HCT116 (cell line): ENCODE results near the gene DDX6. TPM values are rescaled to one million over a fixed set of nuclear protein-coding genes. Genes with fewer than 3 reads are reported as not detected.

Experiments
- ATAC-seq: fragments of 200-7000 bp; cut with Tn5 transposase; 2 replicates; pipeline ENCODE4 v1.9.1; 2020; ENCODE audit warnings: mild to moderate bottlenecking, moderate library complexity
- BruUV-seq: library from RNA; stranded (reverse); fragments of 400-500 nt; replicated peaks from 2 replicates; lab custom pipeline; 2021; lab: Mats Ljungman, UMichigan
- CTCF ChIA-PET: fragments of 300-600 bp; sonication (Branson Sonifier 250); formaldehyde crosslinking; loops from one replicate; lab custom pipeline; 2021; ENCODE audit warnings: antibody characterized with exemption; lab: Charles Lee
- POLR2A ChIA-PET: fragments of 300-600, 350-600 bp; sonication (Branson Sonifier 250); formaldehyde crosslinking; loops from one replicate; lab custom pipeline; 2021; ENCODE audit warnings: antibody characterized with exemption; lab: Charles Lee
- RAD21 ChIA-PET, 2 experiments: fragments of 300-600 bp; sonication (Branson Sonifier 250); formaldehyde crosslinking; loops; one replicate each; lab custom pipeline; 2023; ENCODE audit warnings: low total read pairs in 2 of 2; ENCODE audit not compliant: uncharacterized antibody in 2 of 2, unreplicated experiment in 2 of 2, low non-redundant PET in 1 of 2; lab: Charles Lee
- DNase-seq: peaks from one replicate; pipeline ENCODE4 v3.0.0-alpha.2; 2010; ENCODE audit warnings: low read depth, low spot score
- H2AFZ ChIP-seq: fragments of 200-600 bp; shearing (Covaris generic), sonication (generic); 2 replicates; pipeline ENCODE4 v1.6.1; 2017; ENCODE audit warnings: low read depth, mixed run types, mixed read lengths, antibody characterized with exemption, low read length; ENCODE audit not compliant: poor library complexity, severe bottlenecking
- H3K27ac ChIP-seq: 2 replicates; pipeline ENCODE4 v1.5.1; 2012; ENCODE audit warnings: low read depth, low read length
- H3K27me3 ChIP-seq: fragments of 200-600 bp; sonication (generic); 2 replicates; pipeline ENCODE4 v1.6.1; 2016; ENCODE audit warnings: mixed run types, low read length, mixed read lengths; ENCODE audit not compliant: insufficient read depth
- H3K36me3 ChIP-seq, 2 experiments: fragments of 200-500 bp in 1 of 2; fragments of 200-600 bp in 1 of 2; sonication (Bioruptor generic) in 1 of 2; sonication (generic) in 1 of 2; 2 replicates each; pipeline versions ENCODE4 v1.5.1 to v1.6.1; 2014 to 2016; ENCODE audit warnings: low read length in 2 of 2, inconsistent platforms in 1 of 2, mixed read lengths in 1 of 2, mixed run types in 1 of 2; ENCODE audit not compliant: insufficient read depth in 2 of 2, control insufficient read depth in 1 of 2
- H3K4me1 ChIP-seq, 2 experiments: fragments of 200-600 bp in 1 of 2; sonication (generic) in 1 of 2; 2 replicates each; pipeline versions ENCODE4 v1.5.1 to v1.6.1; 2012 to 2017; ENCODE audit warnings: low read length in 2 of 2, inconsistent platforms in 1 of 2, mild to moderate bottlenecking in 1 of 2, mixed read lengths in 1 of 2, mixed run types in 1 of 2, moderate library complexity in 1 of 2; ENCODE audit not compliant: insufficient read depth in 2 of 2, control insufficient read depth in 1 of 2
- H3K4me2 ChIP-seq: fragments of 200-600 bp; sonication (generic); 2 replicates; pipeline ENCODE4 v1.6.1; 2017; ENCODE audit warnings: mixed run types, low read length, mixed read lengths
- H3K4me3 ChIP-seq, 2 experiments: fragments of 200-600 bp in 1 of 2; sonication (generic) in 1 of 2; replicated peaks in 1 of 2; 2 replicates each; pipeline ENCODE4 v1.5.1; 2011 to 2016; ENCODE audit warnings: low read length in 2 of 2, control low read depth in 1 of 2, low read depth in 1 of 2, mild to moderate bottlenecking in 1 of 2, mixed read lengths in 1 of 2, mixed run types in 1 of 2
- H3K79me2 ChIP-seq: fragments of 200-600 bp; sonication (generic); 2 replicates; pipeline ENCODE4 v1.6.1; 2017; ENCODE audit warnings: mild to moderate bottlenecking, mixed run types, low read length, moderate library complexity, mixed read lengths; ENCODE audit not compliant: insufficient read depth
- H3K9ac ChIP-seq: fragments of 200-600 bp; sonication (generic); 2 replicates; pipeline ENCODE4 v1.6.1; 2016; ENCODE audit warnings: low read length, mixed read lengths
- H3K9me2 ChIP-seq: fragments of 200-600 bp; sonication (generic), shearing (Covaris generic); 2 replicates; pipeline ENCODE4 v1.6.1; 2017; ENCODE audit warnings: mixed run types, mild to moderate bottlenecking, moderate library complexity; ENCODE audit not compliant: insufficient read depth
- H3K9me3 ChIP-seq, 2 experiments: fragments of 200-500 bp in 1 of 2; fragments of 200-600 bp in 1 of 2; sonication (Bioruptor generic) in 1 of 2; sonication (generic) in 1 of 2; 2 replicates each; pipeline ENCODE4 v1.6.1; 2014 to 2017; ENCODE audit warnings: low read length in 2 of 2, mixed read lengths in 2 of 2, inconsistent platforms in 1 of 2, low read depth in 1 of 2, mild to moderate bottlenecking in 1 of 2, mixed run types in 1 of 2, moderate library complexity in 1 of 2; ENCODE audit not compliant: control insufficient read depth in 1 of 2, insufficient read depth in 1 of 2
- H4K20me1 ChIP-seq: fragments of 200-600 bp; sonication (generic), shearing (Covaris generic); 2 replicates; pipeline ENCODE4 v1.6.1; 2017; ENCODE audit warnings: mixed run types, mild to moderate bottlenecking, moderate library complexity; ENCODE audit not compliant: insufficient read depth
- CBX3 ChIP-seq: IDR thresholded peaks from 2 replicates; pipeline ENCODE4 v1.6.1; 2012; ENCODE audit warnings: low read depth
- CEBPB ChIP-seq: IDR thresholded peaks from 2 replicates; pipeline ENCODE4 v1.6.1; 2012; ENCODE audit warnings: low read depth
- CTCF ChIP-seq, 3 experiments: fragments of 200-600 bp in 1 of 3; sonication (generic) in 1 of 3; IDR thresholded peaks in 2 of 3; conservative IDR thresholded peaks in 1 of 3; 2 replicates each; pipeline ENCODE4 v1.5.1; 2012 to 2017; ENCODE audit warnings: low read depth in 2 of 3, low read length in 2 of 3, antibody characterized with exemption in 1 of 3, borderline replicate concordance in 1 of 3, control low read depth in 1 of 3, mild to moderate bottlenecking in 1 of 3, mixed read lengths in 1 of 3, mixed run types in 1 of 3, moderate library complexity in 1 of 3; ENCODE audit not compliant: insufficient read depth in 1 of 3
- EGR1 ChIP-seq: IDR thresholded peaks from 2 replicates; pipeline ENCODE4 v1.6.1; 2012; ENCODE audit warnings: low read depth
- ELF1 ChIP-seq: IDR thresholded peaks from 2 replicates; pipeline ENCODE4 v1.6.1; 2012; ENCODE audit warnings: low read depth, borderline replicate concordance
- EZH2 ChIP-seq: fragments of 200-600 bp; sonication (generic); IDR thresholded peaks from 2 replicates; pipeline ENCODE4 v1.6.1; 2017; ENCODE audit warnings: antibody characterized with exemption, mixed run types
- EZH2phosphoT487 ChIP-seq: fragments of 200-600 bp; IDR thresholded peaks from 2 replicates; pipeline ENCODE4 v1.6.1; 2018; ENCODE audit warnings: antibody characterized with exemption, borderline replicate concordance
- FOSL1 ChIP-seq: IDR thresholded peaks from 2 replicates; pipeline ENCODE4 v1.6.1; 2012; ENCODE audit warnings: low read depth
- JUND ChIP-seq: IDR thresholded peaks from 2 replicates; pipeline ENCODE4 v1.6.1; 2012
- MAX ChIP-seq: IDR thresholded peaks from 2 replicates; pipeline ENCODE4 v1.6.1; 2012
- POLR2A ChIP-seq: IDR thresholded peaks from 2 replicates; pipeline ENCODE4 v1.7.0; 2011; ENCODE audit warnings: borderline replicate concordance; ENCODE audit not compliant: insufficient read depth, insufficient read length; ENCODE audit errors: extremely low read depth
- RAD21 ChIP-seq: IDR thresholded peaks from 2 replicates; pipeline ENCODE4 v1.6.1; 2012; ENCODE audit warnings: low read depth, mild to moderate bottlenecking
- SIN3A ChIP-seq: IDR thresholded peaks from 2 replicates; pipeline ENCODE4 v1.6.1; 2012; ENCODE audit warnings: low read depth
- SP1 ChIP-seq: IDR thresholded peaks from 2 replicates; pipeline ENCODE4 v1.6.1; 2012; ENCODE audit warnings: low read depth
- SRF ChIP-seq: IDR thresholded peaks from 2 replicates; pipeline ENCODE4 v1.6.1; 2012; ENCODE audit warnings: low read depth
- YY1 ChIP-seq: IDR thresholded peaks from 2 replicates; pipeline ENCODE4 v1.6.1; 2011; ENCODE audit warnings: low read length, low read depth, moderate library complexity, mild to moderate bottlenecking; ENCODE audit not compliant: insufficient replicate concordance; ENCODE audit errors: extremely low read depth
- ZBTB33 ChIP-seq: IDR thresholded peaks from 2 replicates; pipeline ENCODE4 v1.6.1; 2011; ENCODE audit warnings: mild to moderate bottlenecking, low read length, moderate library complexity; ENCODE audit not compliant: insufficient replicate concordance; ENCODE audit errors: extremely low read depth
- ZFX ChIP-seq: fragments of 450-650 bp; IDR thresholded peaks from 2 replicates; pipeline ENCODE4 v1.6.1; 2017
- ZNF274 ChIP-seq: fragments of 200-500 bp; sonication (Bioruptor generic); IDR thresholded peaks from 2 replicates; pipeline ENCODE4 v1.6.1; 2014; ENCODE audit warnings: mild to moderate bottlenecking, low read depth, low read length, inconsistent platforms
- intact Hi-C: fragments of 100-400 bp; cut with micrococcal nuclease; formaldehyde crosslinking; loops from 2 replicates; pipeline ENCODE4 v1.10.0; 2022
- total RNA-seq: library from RNA; stranded (reverse); gene quantifications from one replicate; pipeline ENCODE4 v1.2.1, GENCODE V29; 2021; ENCODE audit not compliant: unreplicated experiment

The DDX6 gene
- total RNA-seq, 1 experiment from 2014 or later, result 150 TPM

- no peak overlapping the region for H3K4me3 ChIP-seq
- CTCF ChIA-PET, result no interaction called here
- DNase-seq (no peak), ATAC-seq (no peak)
- intact Hi-C loops, result no loop called here
- TF ChIP-seq JUND, result no peak
- no peak for TF ChIP-seq SRF
- TF ChIP-seq CTCF (IDR thresholded peaks at IDR 0.05 in 2 of 3, conservative IDR thresholded peaks at IDR 0.05 in 1 of 3; ENCODE audit: borderline replicate concordance in 1 of 3, insufficient read depth in 1 of 3, low read depth in 2 of 3, low read length in 2 of 3), result no peak
- no peak for TF ChIP-seq POLR2A
- no peak for TF ChIP-seq SIN3A
- TF ChIP-seq FOSL1, result no peak
- TF ChIP-seq EZH2phosphoT487, result no peak
- no peak for TF ChIP-seq EZH2
- no peak for TF ChIP-seq ELF1
- no peak for TF ChIP-seq CBX3
- no peak for TF ChIP-seq ZFX
- no peak for TF ChIP-seq CEBPB
- no peak for TF ChIP-seq MAX
- TF ChIP-seq ZBTB33, result no peak
- TF ChIP-seq SP1, result no peak
- TF ChIP-seq EGR1, result no peak
- no peak for TF ChIP-seq ZNF274
- no peak for TF ChIP-seq YY1
- no peak for TF ChIP-seq RAD21
- no peaks in the 10 kb centered on the region for H3K9me3 ChIP-seq
- RAD21 ChIA-PET, result no interaction called here
- POLR2A ChIA-PET, result no interaction called here
- no peak overlapping the region for H3K27ac ChIP-seq
- no peaks in the 10 kb centered on the region for H3K9me2 ChIP-seq
- no TSS peak for BruUV-seq
- H3K79me2 ChIP-seq, result no peaks in the 10 kb centered on the region
- no peaks in the 10 kb centered on the region for H4K20me1 ChIP-seq
- H3K4me1 ChIP-seq, result no peaks in the 10 kb centered on the region
- H3K4me2 ChIP-seq, result no peak overlapping the region
- H2AFZ ChIP-seq, result no peak overlapping the region
- H3K36me3 ChIP-seq, result no peaks in the 10 kb centered on the region
- no peak overlapping the region for H3K9ac ChIP-seq
- no peaks in the 10 kb centered on the region for H3K27me3 ChIP-seq
These were observed 15.4 kb upstream of the DDX6 start for GRCh38 chr11:118806400-118806799.
